Ishikawa (cell line): ENCODE data around the gene ITIH3.

Experiments used
- CREB1 ChIP-seq: IDR thresholded peaks from 2 replicates; pipeline ENCODE4 v1.6.1; 2012; ENCODE audit warnings: low read depth
- EP300 ChIP-seq: IDR thresholded peaks from 2 replicates; pipeline ENCODE4 v1.6.1; 2012; ENCODE audit warnings: borderline replicate concordance
- FOXM1 ChIP-seq: IDR thresholded peaks from 2 replicates; pipeline ENCODE4 v1.6.1; 2012; ENCODE audit warnings: low read depth, borderline replicate concordance
- RAD21 ChIP-seq: IDR thresholded peaks from 2 replicates; pipeline ENCODE4 v1.6.1; 2012; ENCODE audit warnings: low read depth
- TAF1 ChIP-seq: IDR thresholded peaks from 2 replicates; pipeline ENCODE4 v1.6.1; 2012; ENCODE audit warnings: low read depth, mild to moderate bottlenecking
- TF ChIP-seq, protein P1 (sequence below): IDR thresholded peaks from 2 replicates; pipeline ENCODE4 v1.6.1; 2012; ENCODE audit warnings: low read depth, mild to moderate bottlenecking
- TF ChIP-seq, protein P2 (sequence below): IDR thresholded peaks from 2 replicates; pipeline ENCODE4 v1.6.1; 2012

DNA sequence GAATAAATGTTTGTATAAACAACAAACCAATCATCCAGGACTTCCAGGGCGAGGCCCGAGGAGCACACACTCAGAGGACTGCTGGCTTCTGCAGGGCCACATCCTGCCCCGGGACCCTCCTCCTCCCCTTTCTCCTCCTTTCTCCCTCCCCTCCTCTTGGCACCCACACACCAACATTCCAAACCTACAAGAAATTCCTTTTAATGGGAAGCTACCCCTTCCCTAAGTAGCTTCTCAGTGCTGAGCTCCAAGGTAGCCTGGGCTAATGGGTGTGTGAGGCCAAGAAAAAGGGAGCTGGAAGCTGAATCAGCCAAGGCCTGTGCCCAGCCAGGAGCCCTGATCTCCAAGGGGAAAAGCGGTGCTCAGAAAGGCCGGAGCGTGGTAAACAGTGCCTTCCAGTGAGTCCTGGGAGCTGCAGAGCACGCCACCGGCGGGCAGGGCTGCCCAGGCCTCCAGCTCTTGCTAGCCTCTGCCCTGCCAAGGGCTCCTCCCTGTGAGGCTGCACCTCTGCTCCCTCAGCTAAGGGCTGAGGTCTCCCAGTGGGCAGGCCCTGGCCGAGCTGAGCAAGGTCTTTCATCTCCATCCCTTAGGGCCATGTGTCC lies 3.9 kb downstream of the ITIH3 start:
- TF ChIP-seq, protein P1, sequence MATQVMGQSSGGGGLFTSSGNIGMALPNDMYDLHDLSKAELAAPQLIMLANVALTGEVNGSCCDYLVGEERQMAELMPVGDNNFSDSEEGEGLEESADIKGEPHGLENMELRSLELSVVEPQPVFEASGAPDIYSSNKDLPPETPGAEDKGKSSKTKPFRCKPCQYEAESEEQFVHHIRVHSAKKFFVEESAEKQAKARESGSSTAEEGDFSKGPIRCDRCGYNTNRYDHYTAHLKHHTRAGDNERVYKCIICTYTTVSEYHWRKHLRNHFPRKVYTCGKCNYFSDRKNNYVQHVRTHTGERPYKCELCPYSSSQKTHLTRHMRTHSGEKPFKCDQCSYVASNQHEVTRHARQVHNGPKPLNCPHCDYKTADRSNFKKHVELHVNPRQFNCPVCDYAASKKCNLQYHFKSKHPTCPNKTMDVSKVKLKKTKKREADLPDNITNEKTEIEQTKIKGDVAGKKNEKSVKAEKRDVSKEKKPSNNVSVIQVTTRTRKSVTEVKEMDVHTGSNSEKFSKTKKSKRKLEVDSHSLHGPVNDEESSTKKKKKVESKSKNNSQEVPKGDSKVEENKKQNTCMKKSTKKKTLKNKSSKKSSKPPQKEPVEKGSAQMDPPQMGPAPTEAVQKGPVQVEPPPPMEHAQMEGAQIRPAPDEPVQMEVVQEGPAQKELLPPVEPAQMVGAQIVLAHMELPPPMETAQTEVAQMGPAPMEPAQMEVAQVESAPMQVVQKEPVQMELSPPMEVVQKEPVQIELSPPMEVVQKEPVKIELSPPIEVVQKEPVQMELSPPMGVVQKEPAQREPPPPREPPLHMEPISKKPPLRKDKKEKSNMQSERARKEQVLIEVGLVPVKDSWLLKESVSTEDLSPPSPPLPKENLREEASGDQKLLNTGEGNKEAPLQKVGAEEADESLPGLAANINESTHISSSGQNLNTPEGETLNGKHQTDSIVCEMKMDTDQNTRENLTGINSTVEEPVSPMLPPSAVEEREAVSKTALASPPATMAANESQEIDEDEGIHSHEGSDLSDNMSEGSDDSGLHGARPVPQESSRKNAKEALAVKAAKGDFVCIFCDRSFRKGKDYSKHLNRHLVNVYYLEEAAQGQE = no peak
- no peak for TF ChIP-seq RAD21
- no peak for TF ChIP-seq FOXM1
- TF ChIP-seq TAF1 = no peak
- TF ChIP-seq CREB1 = no peak
- TF ChIP-seq EP300 = no peak
- TF ChIP-seq, protein P2, sequence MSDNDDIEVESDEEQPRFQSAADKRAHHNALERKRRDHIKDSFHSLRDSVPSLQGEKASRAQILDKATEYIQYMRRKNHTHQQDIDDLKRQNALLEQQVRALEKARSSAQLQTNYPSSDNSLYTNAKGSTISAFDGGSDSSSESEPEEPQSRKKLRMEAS = no peak
